WTC11 (cell line): ENCODE results near the gene HES2. TPM values are rescaled to one million over a fixed set of nuclear protein-coding genes. Genes with fewer than 3 reads are reported as not detected.

Experiments
- ATAC-seq: fragments of 200-7000 bp; cut with Tn5 transposase; 2 replicates; pipeline ENCODE4 v1.10.0; 2021; ENCODE audit warnings: mild to moderate bottlenecking, moderate library complexity
- CTCF ChIA-PET: fragments of 300-600 bp; sonication (Branson Sonifier 250); formaldehyde crosslinking; loops from one replicate; lab custom pipeline; 2021; ENCODE audit warnings: antibody characterized with exemption; lab: Charles Lee
- POLR2A ChIA-PET: fragments of 350-600 bp; sonication (Branson Sonifier 250); formaldehyde crosslinking; loops from one replicate; lab custom pipeline; 2021; ENCODE audit warnings: antibody characterized with exemption; lab: Charles Lee
- DNase-seq: peaks from one replicate; pipeline ENCODE4 v3.0.0; 2021; ENCODE audit warnings: low spot score
- H3K27ac Mint-ChIP-seq: 2 replicates; pipeline ENCODE4 v1.8.0; 2021; ENCODE audit warnings: mixed read lengths
- H3K27me3 Mint-ChIP-seq: 2 replicates; pipeline ENCODE4 v1.8.0; 2021; ENCODE audit warnings: low read depth, mild to moderate bottlenecking, moderate library complexity, mixed read lengths
- H3K36me3 Mint-ChIP-seq: 2 replicates; pipeline ENCODE4 v1.8.0; 2021; ENCODE audit warnings: mixed read lengths
- H3K4me1 Mint-ChIP-seq: 2 replicates; pipeline ENCODE4 v1.8.0; 2022; ENCODE audit warnings: mixed read lengths
- H3K4me3 Mint-ChIP-seq: 2 replicates; pipeline ENCODE4 v1.8.0; 2021; ENCODE audit warnings: mild to moderate bottlenecking, moderate library complexity, mixed read lengths
- H3K9me3 Mint-ChIP-seq: 2 replicates; pipeline ENCODE4 v1.8.0; 2021; ENCODE audit warnings: mixed read lengths
- CREM ChIP-seq: sonication (generic); formaldehyde crosslinking; IDR thresholded peaks from 2 replicates; pipeline ENCODE4 v1.8.1; 2022; ENCODE audit warnings: mild to moderate bottlenecking, missing genetic modification reagents, moderate library complexity
- CTCF ChIP-seq: fragments of 200-600 bp; IDR thresholded peaks from 2 replicates; pipeline ENCODE4 v1.8.0; 2022; ENCODE audit warnings: antibody characterized with exemption
- ELF4 ChIP-seq: sonication (generic); formaldehyde crosslinking; IDR thresholded peaks from 2 replicates; pipeline ENCODE4 v1.8.1; 2022; ENCODE audit warnings: low read depth, mild to moderate bottlenecking, moderate library complexity, missing genetic modification reagents
- EMX1 ChIP-seq: fragments of 250-450 bp; sonication (Bioruptor Pico); IDR thresholded peaks from 2 replicates; pipeline ENCODE4 v1.8.0; 2021; ENCODE audit warnings: mild to moderate bottlenecking
- ETV6 ChIP-seq: sonication (generic); formaldehyde crosslinking; IDR thresholded peaks from 2 replicates; pipeline ENCODE4 v1.8.1; 2022; ENCODE audit warnings: mild to moderate bottlenecking, missing genetic modification reagents
- FOXK1 ChIP-seq: sonication (generic); formaldehyde crosslinking; IDR thresholded peaks from 2 replicates; pipeline ENCODE4 v1.8.0; 2022; ENCODE audit warnings: mild to moderate bottlenecking, moderate library complexity, missing genetic modification reagents
- HMGA2 ChIP-seq: fragments of 250-450 bp; sonication (Bioruptor Pico); IDR thresholded peaks from 2 replicates; pipeline ENCODE4 v1.4.0; 2021; ENCODE audit warnings: mild to moderate bottlenecking, moderate library complexity
- HMGXB4 ChIP-seq: sonication (generic); formaldehyde crosslinking; IDR thresholded peaks from 2 replicates; pipeline ENCODE4 v1.8.1; 2023; ENCODE audit warnings: mild to moderate bottlenecking, moderate library complexity, missing genetic modification reagents
- JAZF1 ChIP-seq: fragments of 250-450 bp; sonication (Bioruptor Pico); IDR thresholded peaks from 2 replicates; pipeline ENCODE4 v1.9.0; 2021; ENCODE audit warnings: moderate library complexity, mild to moderate bottlenecking, inconsistent platforms
- JUN ChIP-seq: sonication (generic); formaldehyde crosslinking; IDR thresholded peaks from 2 replicates; pipeline ENCODE4 v1.8.0; 2023; ENCODE audit warnings: mild to moderate bottlenecking, missing genetic modification reagents
- OVOL2 ChIP-seq: fragments of 250-450 bp; sonication (Bioruptor Pico); IDR thresholded peaks from 2 replicates; pipeline ENCODE4 v1.9.0; 2021; ENCODE audit warnings: mild to moderate bottlenecking, borderline replicate concordance
- RELA ChIP-seq: sonication (generic); formaldehyde crosslinking; IDR thresholded peaks from 2 replicates; pipeline ENCODE4 v1.8.1; 2022; ENCODE audit warnings: missing genetic modification reagents, mild to moderate bottlenecking, borderline replicate concordance
- SMAD3 ChIP-seq: sonication (generic); formaldehyde crosslinking; IDR thresholded peaks from 2 replicates; pipeline ENCODE4 v1.8.0; 2022; ENCODE audit warnings: missing genetic modification reagents, mild to moderate bottlenecking, borderline replicate concordance
- SP1 ChIP-seq: sonication (generic); formaldehyde crosslinking; conservative IDR thresholded peaks from 2 replicates; pipeline ENCODE4 v1.8.1; 2022; ENCODE audit warnings: missing genetic modification reagents
- TEAD4 ChIP-seq: sonication (generic); formaldehyde crosslinking; IDR thresholded peaks from 2 replicates; pipeline ENCODE4 v1.8.0; 2022; ENCODE audit warnings: mild to moderate bottlenecking, missing genetic modification reagents
- USF1 ChIP-seq: sonication (generic); formaldehyde crosslinking; IDR thresholded peaks from 2 replicates; pipeline ENCODE4 v1.8.0; 2022; ENCODE audit warnings: mild to moderate bottlenecking, missing genetic modification reagents
- ZBTB43 ChIP-seq: sonication (generic); formaldehyde crosslinking; IDR thresholded peaks from 2 replicates; pipeline ENCODE4 v1.8.1; 2023; ENCODE audit warnings: mild to moderate bottlenecking, missing genetic modification reagents
- ZMAT4 ChIP-seq: fragments of 250-450 bp; sonication (Bioruptor Pico); IDR thresholded peaks from 2 replicates; pipeline ENCODE4 v1.9.0; 2021; ENCODE audit warnings: mild to moderate bottlenecking
- ZNF138 ChIP-seq: sonication (generic); formaldehyde crosslinking; conservative IDR thresholded peaks from 2 replicates; pipeline ENCODE4 v1.8.1; 2022; ENCODE audit warnings: mild to moderate bottlenecking, moderate library complexity, missing genetic modification reagents
- ZNF232 ChIP-seq: sonication (generic); formaldehyde crosslinking; IDR thresholded peaks from 2 replicates; pipeline ENCODE4 v1.8.0; 2022; ENCODE audit warnings: mild to moderate bottlenecking, missing genetic modification reagents
- ZNF263 ChIP-seq: sonication (generic); formaldehyde crosslinking; IDR thresholded peaks from 2 replicates; pipeline ENCODE4 v1.8.1; 2022; ENCODE audit warnings: low read depth, mild to moderate bottlenecking, moderate library complexity, missing genetic modification reagents
- ZNF423 ChIP-seq: fragments of 250-450 bp; sonication (Bioruptor Pico); IDR thresholded peaks from 2 replicates; pipeline ENCODE4 v2.1.2; 2022; ENCODE audit warnings: mild to moderate bottlenecking, moderate library complexity
- total RNA-seq: library from RNA; stranded (reverse); gene quantifications from 3 replicates; pipeline ENCODE4 v1.2.3, GENCODE V29; 2021

HES2 gene
- total RNA-seq, 1 experiment from 2014 or later = 2.7 TPM

GRCh38 chr1:6424619-6425593, 5.2 kb upstream of the HES2 start, which contains the start of gene ESPN (continued):
- TF ChIP-seq ZMAT4 (CRISPR knock-in tag) = no peak
- no peak for TF ChIP-seq ZNF138 (CRISPR knock-in tag)
- TF ChIP-seq USF1 (CRISPR knock-in tag) = no peak
- TF ChIP-seq CREM = 0 out of 2 replicates have a peak, but pooled peaks have one; percentile 38
- no peak for TF ChIP-seq HMGA2
- TF ChIP-seq ZNF232 (CRISPR knock-in tag) = no peak
- 0 out of 2 replicates have a peak, but pooled peaks have one; percentile 5 for TF ChIP-seq ZNF423 (CRISPR knock-in tag)

GRCh38 chr1:6424000-6424565, 4.4 kb upstream of the HES2 start:
- H3K9me3 Mint-ChIP-seq = no peaks in the 10 kb centered on the region
- H3K4me1 Mint-ChIP-seq = peaks cover 6% of the 10 kb centered on the region
- CTCF ChIA-PET = interaction anchor here (0.8 to 6.9 kb wide), 50 partner anchors 9 to 433 kb away, joined by 3 to 281 read pairs (median 6); partner anchors contain the start of genes ACOT7, HES3, ICMT and PLEKHG5
- ATAC-seq (peak; percentile 19), DNase-seq (peak; percentile 57)
- peak overlapping the region; percentile 60 for H3K4me3 Mint-ChIP-seq
- no peak overlapping the region for H3K27ac Mint-ChIP-seq
- POLR2A ChIA-PET = no interaction called here
- no peak for TF ChIP-seq ZNF423 (CRISPR knock-in tag)
- no peak for TF ChIP-seq ETV6 (CRISPR knock-in tag)
- no peak for TF ChIP-seq JUN (CRISPR knock-in tag)
- no peak for TF ChIP-seq OVOL2
- no peak for TF ChIP-seq ELF4 (CRISPR knock-in tag)
- no peak for TF ChIP-seq ZNF263 (CRISPR knock-in tag)
- TF ChIP-seq CTCF = no peak
- TF ChIP-seq SMAD3 (CRISPR knock-in tag) = no peak
- no peak for TF ChIP-seq SP1 (CRISPR knock-in tag)
- TF ChIP-seq EMX1 (CRISPR knock-in tag) = no peak
- no peak for TF ChIP-seq RELA (CRISPR knock-in tag)
- no peak for TF ChIP-seq FOXK1 (CRISPR knock-in tag)
- no peak for TF ChIP-seq HMGXB4 (CRISPR knock-in tag)
- TF ChIP-seq TEAD4 = no peak
- no peak for TF ChIP-seq ZBTB43 (CRISPR knock-in tag)
- TF ChIP-seq JAZF1 = no peak
- no peaks in the 10 kb centered on the region for H3K36me3 Mint-ChIP-seq
- H3K27me3 Mint-ChIP-seq = peaks cover 76% of the 10 kb centered on the region
